GM18861 (cell line): ENCODE measurements around the gene SPPL2A.
"Not testable (repeated sequence)": the region's sequence is repeated elsewhere in the genome, so short reads cannot be mapped to it uniquely, and the experiment has no call there.

ENCODE experiments used
- ATAC-seq: cut with Tn5 transposase; IDR thresholded peaks from one replicate; pipeline ENCODE4 v1.9.1; 2021; ENCODE audit not compliant: unreplicated experiment

SPPL2A gene

DNA sequence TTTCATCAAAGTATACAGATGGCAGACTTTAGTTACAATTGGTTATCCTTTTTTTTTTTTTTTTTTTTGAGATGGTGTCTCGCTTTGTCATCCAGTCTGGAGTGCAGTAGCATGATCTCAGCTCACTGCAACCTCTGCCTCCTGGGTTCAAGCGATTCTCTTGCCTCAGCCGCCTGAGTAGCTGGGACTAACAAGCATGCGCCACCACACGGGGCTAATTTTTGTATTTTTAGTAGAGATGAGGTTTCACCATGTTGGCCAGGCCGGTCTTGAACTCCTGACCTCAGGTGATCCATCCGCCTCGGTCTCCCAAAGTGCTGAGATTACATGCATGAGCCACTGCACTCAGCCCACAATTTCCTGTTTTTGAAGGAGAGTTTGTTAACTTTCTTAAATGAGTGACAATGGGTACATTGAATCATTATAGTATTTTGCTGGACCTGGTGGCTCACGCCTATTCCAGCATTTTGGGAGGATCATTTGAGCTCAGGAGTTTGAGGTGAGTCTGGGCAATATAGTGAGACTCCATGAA lies 70.8 kb downstream of the SPPL2A start:
- not testable (repeated sequence) for ATAC-seq

DNA sequence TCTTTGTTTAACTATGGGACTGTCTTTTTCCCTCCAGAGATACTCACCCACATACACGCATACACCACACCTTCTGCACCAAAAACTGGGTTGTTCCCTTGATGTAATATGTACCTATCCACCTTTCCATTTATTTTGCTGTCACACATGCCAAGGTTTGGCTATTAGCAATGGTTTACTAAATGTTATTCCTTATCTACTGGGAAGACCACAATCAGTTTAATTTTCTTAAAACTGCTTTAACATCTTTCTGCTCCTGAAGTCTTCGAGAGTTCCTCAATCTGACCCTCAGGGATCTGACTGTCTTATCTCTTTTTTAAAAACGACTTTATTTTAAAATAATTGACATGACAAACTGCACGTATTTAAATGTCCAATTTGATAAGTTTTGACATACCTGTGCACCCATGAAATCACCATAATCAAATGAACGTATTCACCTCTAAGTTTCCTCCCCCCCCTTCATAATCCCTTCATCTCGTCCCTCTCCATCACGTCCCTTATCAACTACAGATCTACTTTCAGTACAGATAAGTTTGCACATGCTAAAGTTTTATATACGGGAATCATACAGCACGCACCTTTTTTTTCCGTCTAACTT lies 78.1 kb downstream of the SPPL2A start:
- peak; percentile 1 for ATAC-seq

DNA sequence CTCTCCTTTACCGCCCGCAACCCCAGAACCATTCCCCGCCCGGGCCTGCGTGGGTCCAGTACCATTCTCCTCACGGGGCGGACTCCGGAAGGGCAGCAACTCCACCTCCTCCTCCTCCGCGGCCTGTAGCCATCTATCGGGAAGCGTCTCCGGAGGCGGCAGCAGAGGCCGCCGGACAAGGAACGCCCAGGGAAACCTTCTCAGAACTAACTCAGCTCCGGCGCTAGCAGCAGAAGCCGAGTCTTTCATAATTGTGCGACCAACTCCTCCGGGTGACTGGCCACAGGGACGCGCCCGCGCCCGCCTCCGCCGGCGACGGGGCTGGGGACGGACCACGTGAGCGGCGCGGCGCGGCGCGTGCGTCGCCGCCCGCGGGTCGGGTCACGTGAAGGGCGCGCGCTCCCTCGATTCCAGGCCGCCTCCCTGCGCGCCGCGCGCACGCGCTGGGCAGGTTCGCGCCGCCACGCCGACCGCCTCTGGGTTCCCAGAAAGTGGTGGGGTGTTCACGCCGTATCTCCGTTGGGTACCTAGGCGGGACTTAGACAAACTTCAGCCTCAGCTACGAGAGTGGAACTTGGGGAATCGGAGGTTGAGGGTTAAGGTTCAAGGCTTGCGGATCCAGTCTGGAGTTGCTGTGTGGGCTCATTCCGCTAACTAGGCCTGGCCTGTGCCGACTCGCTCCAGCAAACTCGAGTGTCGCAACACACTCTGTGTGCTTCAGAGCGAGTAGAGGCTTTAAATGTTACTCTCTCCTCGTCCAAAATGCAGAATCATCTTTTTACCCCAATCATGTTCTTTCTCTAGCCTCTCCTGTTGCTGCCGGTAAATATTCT lies 78.8 kb downstream of the SPPL2A start, which contains the start of gene TRPM7:
TRPM7 (minus strand) TSS at position 329 of the 833 bp plus-strand sequence; CDS start at position 65, 264 bp downstream.
- ATAC-seq, result peak; percentile 66

DNA sequence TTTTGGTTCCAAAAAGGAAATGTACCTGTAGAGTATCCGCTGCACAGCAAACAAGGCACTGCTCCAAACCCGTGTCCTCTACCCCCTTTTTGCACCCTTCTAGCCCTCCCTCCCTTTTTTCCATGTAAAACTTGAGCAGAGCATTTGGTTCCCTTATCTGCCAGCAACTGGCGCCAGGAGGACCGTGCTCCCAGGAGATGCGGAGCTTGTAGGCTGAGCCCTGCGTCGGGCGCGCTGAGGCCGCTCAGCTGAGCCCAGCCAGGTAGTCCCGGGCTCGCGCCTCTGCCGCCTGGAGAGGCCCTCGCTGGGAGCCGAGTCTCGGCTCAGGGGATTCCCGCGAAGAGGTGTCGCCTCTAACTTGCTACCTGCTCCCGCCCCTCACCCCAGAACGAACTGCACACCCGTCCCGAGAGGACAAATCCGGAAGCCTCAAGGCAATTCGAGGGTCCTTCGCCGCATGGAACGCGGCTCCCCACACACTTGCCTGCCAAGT lies 79.5 kb downstream of the SPPL2A start:
- ATAC-seq, result peak; percentile 38

DNA sequence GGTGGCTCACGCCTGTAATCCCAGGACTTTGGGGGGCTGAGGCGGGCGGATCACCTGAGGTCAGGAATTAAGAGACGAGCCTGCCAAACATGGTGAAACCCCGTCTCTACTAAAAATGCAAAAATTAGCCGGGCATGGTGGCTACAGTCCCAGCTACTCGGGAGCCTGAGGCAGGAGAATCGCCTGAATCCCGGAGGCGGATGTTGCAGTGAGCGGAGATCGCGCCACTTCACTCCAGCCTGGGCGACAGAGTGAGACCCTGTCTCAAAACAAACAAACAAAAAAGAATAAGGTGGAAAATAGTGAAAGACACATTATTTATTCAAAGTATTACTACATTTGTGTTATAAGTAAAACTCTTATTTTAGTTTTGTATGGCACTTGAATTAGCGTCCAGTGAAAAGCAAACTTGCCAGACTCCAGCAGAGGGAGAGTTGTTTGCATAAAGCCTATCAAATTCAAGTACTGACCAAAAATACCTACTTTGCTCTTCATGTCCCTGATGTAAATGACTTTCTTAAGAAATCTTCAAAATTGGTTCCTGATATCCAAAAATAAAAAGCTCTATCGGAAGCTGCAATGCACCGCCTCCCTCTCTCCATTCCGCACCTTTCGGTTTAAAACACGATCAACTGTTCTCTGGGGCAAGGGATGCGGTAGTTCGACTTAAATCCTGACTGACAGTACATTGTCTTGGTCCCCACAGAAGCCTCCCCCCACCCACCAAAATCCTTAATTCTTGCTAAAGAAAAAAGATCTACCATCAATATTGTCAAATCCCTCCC lies 80.1 kb downstream of the SPPL2A start:
- ATAC-seq, result no peak

DNA sequence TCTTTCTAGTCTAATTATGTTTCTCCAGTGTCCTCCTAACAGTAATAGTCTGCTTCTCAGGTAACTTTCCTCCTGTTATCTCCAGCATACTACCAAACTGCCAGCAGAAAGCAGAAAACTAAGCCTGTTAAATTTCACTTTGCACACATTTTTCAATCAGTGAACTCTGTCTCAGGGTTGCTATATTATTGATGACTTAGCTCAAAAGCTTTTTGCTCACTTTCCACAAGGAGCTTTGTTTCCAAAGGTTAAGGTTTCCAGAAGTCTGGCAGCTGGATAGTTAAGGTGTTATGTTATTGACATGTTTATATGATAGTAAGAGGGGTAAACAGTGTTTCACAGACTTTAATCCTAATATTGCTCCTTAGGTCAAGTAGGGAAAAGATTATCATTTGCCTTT lies 84.0 kb downstream of the SPPL2A start:
- ATAC-seq, result no peak

DNA sequence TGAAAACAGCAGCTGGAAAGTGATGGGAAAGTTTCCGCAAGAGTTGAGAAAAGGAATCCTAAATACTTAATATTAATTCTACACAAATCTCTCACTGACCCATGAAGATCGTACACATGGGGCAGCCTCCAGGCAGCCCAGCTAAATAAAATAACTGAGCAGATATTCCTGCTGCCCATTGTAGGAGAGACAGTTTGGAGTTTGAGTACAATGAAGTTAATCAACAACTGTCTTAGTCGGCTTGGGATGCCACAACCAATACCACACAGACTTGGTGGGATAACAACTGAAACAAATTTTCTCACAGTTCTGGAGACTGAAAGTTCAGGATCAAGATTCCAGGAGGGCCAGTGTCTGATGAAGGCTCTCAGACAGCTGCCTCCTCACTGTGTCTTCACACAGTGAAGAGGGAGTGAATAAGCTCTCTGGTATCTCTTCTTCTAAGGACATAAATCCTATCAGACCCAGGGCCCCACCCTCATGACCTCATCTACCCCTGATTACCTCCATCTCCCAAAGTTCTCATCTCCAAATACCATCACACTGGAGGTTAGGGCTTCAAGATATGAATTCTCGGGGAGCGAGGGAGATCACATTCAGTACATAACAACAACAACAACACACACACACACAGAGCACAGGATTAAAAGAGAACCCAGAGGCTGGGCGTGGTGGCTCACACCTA lies 88.6 kb downstream of the SPPL2A start:
- no peak for ATAC-seq

DNA sequence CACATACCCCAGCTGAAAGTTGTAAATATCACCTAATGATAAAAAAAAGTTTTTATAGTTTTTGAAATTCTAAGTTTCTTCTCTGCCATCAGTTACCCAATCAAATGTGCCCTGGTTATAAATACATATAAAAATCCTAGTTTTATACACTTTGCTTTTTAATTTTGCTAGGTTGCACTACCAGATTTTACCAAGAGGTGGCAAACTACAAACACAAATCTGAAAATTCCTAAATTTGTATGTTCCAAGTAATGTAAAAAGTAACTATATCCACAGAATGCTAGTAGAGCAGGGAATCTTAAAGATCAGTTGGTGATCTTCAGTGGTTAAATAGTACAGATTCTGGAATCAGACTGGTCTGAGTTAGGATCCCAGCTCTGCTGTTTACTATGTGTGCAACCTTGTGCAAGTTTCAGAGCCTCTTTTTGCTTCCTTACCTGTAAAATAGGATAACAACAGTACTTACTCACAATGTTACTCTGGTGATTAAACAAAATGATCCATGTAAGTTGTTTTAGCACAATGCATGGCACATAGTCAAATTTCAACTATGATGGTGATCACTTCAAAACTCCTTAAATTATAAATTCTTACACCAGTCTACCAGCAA lies 89.9 kb downstream of the SPPL2A start:
- ATAC-seq, result no peak

DNA sequence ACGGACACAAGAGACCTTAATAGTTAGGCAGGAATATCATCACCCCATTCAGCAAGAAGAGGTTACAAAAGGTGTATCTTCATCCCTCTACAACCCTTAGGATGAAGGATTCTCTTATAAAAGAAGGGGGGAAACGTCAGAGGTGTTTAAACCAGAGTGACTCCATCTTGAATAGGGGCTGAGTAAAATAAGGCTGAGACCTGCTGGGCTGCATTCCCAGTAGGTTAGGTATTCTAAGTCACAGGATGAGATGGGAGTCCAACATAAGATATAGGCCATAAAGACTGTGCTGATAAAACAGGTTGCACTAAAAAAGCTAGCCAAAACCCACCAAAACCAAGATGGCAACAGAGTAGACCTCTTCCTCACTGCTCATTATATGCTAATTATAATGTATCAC lies 95.4 kb downstream of the SPPL2A start:
- ATAC-seq, result no peak

DNA sequence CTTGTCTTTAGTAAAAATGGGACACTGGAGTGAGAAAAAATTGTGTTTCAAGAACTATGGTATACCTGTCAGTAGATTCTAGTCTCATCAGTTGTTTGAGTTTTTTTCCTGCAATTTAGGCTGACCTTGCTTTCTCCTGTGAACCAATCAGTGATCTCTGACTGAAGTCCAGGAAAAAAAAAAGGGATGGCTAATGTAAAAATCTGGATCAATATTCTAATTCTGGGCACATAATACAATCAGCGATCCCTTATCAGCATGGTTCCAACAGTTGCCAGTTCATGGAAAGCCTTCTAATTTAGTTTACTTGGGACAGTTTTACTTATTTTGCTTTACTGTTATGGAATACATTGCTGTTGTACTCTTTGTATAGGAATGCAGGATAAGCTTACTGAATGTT lies 95.9 kb downstream of the SPPL2A start:
- no peak for ATAC-seq

DNA sequence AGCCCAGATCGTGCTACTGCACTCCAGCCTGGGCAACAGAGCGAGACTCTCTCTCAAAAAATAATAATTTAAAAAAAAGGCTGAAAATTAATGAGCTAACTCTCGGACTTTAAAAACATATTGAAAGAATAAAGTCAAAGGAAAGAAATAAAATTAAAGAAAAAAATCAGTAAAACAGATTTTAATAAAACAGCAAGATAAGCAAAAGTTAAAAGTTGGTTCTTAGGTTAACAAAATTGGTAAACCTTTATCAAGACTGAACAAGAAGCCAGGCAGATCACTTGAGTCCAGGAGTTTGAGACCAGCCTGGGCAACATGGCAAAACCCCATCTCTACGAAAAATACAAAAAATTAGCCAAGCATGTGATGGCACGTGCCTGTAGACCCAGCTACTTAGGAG lies 99.6 kb downstream of the SPPL2A start:
- no peak for ATAC-seq

DNA sequence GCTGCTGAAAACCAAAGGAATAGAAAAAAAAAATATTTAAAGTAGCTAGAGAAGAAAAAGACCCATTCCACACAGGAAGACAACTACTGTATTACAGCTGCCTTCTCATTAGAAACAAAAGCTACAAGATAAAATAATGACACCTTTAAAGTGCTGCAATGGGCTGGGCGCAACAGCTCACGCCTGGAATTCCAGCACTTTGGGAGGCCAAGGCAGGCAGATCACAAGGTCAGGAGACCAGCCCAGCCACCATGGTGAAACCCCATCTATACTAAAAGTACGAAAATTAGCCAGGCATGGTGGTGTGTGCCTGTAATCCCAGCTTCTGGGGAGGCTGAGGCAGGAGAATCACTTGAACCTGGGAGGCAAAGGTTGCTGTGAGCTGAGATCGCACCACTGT lies 110.0 kb downstream of the SPPL2A start:
- no peak for ATAC-seq

DNA sequence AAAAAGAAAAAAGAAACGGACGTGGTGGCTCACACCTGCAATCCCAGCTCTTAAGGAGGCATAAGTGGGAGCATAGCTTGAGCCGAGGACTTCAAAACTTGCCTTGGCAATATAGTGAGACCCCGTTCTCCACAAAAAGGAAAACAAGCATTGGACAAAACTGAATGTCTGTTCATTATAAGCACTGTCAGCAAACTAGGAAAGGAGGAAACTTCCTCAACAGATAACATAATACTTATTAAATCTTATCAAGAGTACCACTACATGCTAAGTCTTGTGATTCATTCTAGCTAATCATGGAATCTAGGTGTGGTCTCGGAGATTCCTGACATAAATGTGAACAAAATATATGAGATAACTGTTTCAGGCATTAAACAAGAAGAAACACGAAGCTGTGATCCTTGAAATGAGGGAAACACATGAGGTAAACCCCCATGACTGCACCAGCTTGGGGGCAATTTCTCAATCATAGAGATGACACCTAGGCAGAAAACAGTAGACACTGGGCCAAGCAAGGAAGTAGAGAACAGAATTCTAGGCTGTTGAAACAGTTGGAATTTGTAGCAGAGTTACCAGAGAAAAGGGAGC lies 112.3 kb downstream of the SPPL2A start:
- no peak for ATAC-seq

DNA sequence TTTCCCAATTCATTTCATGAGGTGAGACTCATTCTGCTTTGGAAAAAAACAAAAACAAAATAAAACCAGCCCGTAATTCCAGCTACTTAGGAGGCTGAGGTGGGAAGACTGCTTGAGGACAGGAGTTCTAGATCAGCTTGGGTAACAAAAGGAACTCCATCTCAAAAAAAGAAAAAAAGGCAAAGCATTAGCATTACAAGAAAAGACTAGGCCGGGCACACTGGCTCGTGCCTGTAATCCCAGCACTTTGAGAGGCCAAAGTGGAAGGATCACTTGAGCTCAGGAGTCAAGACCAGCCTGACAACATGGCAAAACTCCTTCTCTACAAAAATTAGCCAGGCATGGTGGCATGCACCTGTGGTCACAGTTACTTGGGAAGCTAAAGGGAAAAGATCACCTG lies 112.8 kb downstream of the SPPL2A start:
- no peak for ATAC-seq
